K562 (cell line): ENCODE results near the gene BPNT1. TPM values are rescaled to one million over a fixed set of nuclear protein-coding genes. Genes with fewer than 3 reads are reported as not detected.

ENCODE experiments used
- BCL6 ChIP-seq: fragments of 250-450 bp; sonication (Bioruptor Pico); IDR thresholded peaks from 2 replicates; pipeline ENCODE4 v1.4.0; 2020
- CBFB ChIP-seq: sonication (generic); formaldehyde crosslinking; IDR thresholded peaks from 2 replicates; pipeline ENCODE4 v1.4.0; 2020; ENCODE audit warnings: mild to moderate bottlenecking, missing genetic modification reagents
- CXXC5 ChIP-seq: fragments of 250-450 bp; sonication (Bioruptor Pico); IDR thresholded peaks from 2 replicates; pipeline ENCODE4 v1.8.0; 2022; ENCODE audit warnings: inconsistent platforms, mild to moderate bottlenecking, moderate library complexity
- ETV6 ChIP-seq, 3 experiments: fragments of 150-350 bp in 1 of 3; sonication (generic) in 1 of 3; formaldehyde crosslinking in 1 of 3; IDR thresholded peaks; 2 replicates each; pipeline versions ENCODE4 v1.6.1 to v1.8.0; 2014 to 2022; ENCODE audit warnings: borderline replicate concordance in 2 of 3, low read depth in 2 of 3, antibody characterized with exemption in 1 of 3, low read length in 1 of 3, mild to moderate bottlenecking in 1 of 3, missing genetic modification reagents in 1 of 3
- HIVEP1 ChIP-seq: fragments of 250-450 bp; sonication (Bioruptor Pico); IDR thresholded peaks from 2 replicates; pipeline ENCODE4 v1.4.0; 2020; ENCODE audit warnings: mild to moderate bottlenecking
- HNRNPH1 ChIP-seq: fragments of 200-400 bp; formaldehyde crosslinking; optimal IDR thresholded peaks from 2 replicates; pipeline ENCODE3; 2017; ENCODE audit warnings: low read depth, mild to moderate bottlenecking, low read length, moderate library complexity
- MAFG ChIP-seq: fragments of 450-650 bp; conservative IDR thresholded peaks from 2 replicates; pipeline ENCODE4 v1.6.1; 2016; ENCODE audit warnings: missing genetic modification characterization, missing compliant biosample characterization
- MYC ChIP-seq, 2 experiments: fragments of 250-450 bp in 1 of 2; sonication (Bioruptor Pico) in 1 of 2; IDR thresholded peaks; 2 replicates each; pipeline versions ENCODE4 v1.5.1 to v1.6.1; 2012 to 2021; ENCODE audit warnings: low read depth in 2 of 2, borderline replicate concordance in 1 of 2, improper control_type of control experiment in 1 of 2, low read length in 1 of 2, mild to moderate bottlenecking in 1 of 2, moderate library complexity in 1 of 2
- NCOA2 ChIP-seq, 2 experiments: fragments of 450-650 bp; IDR thresholded peaks; 2 replicates each; pipeline ENCODE4 v1.6.1; 2018; ENCODE audit warnings: mild to moderate bottlenecking in 2 of 2, moderate library complexity in 1 of 2; ENCODE audit not compliant: partially characterized antibody in 2 of 2
- NRF1 ChIP-seq, 2 experiments: fragments of 450-650 bp; IDR thresholded peaks in 1 of 2; conservative IDR thresholded peaks in 1 of 2; 2 replicates each; pipeline ENCODE4 v1.6.1; 2014; ENCODE audit warnings: mild to moderate bottlenecking in 2 of 2
- POLR2AphosphoS2 ChIP-seq: IDR thresholded peaks from 2 replicates; pipeline ENCODE4 v1.6.1; 2012; ENCODE audit warnings: low read length, improper control_type of control experiment
- POLR3G ChIP-seq: IDR thresholded peaks from 2 replicates; pipeline ENCODE4 v1.6.1; 2011; ENCODE audit not compliant: insufficient read length, insufficient replicate concordance; ENCODE audit errors: extremely low read depth
- PTBP1 ChIP-seq: fragments of 200-400 bp; formaldehyde crosslinking; IDR thresholded peaks from 2 replicates; pipeline ENCODE4 v1.6.1; 2017; ENCODE audit warnings: low read depth, low read length
- SAP30 ChIP-seq: fragments of 200-600 bp; sonication (generic); IDR thresholded peaks from 2 replicates; pipeline ENCODE4 v1.6.1; 2012; ENCODE audit warnings: borderline replicate concordance, low read depth, mild to moderate bottlenecking, moderate library complexity, low read length, control low read depth, inconsistent platforms; ENCODE audit not compliant: insufficient read depth, poor library complexity, severe bottlenecking
- SIRT6 ChIP-seq: IDR thresholded peaks from one replicate; pipeline ENCODE4 v1.6.1; 2012; ENCODE audit warnings: low read depth, mild to moderate bottlenecking, control low read depth, inconsistent platforms, low read length, moderate library complexity
- SLC30A9 ChIP-seq: fragments of 250-450 bp; sonication (Bioruptor Pico); IDR thresholded peaks from 2 replicates; pipeline ENCODE4 v1.8.0; 2022; ENCODE audit warnings: mild to moderate bottlenecking, moderate library complexity
- ZFPM2 ChIP-seq: fragments of 250-450 bp; sonication (Bioruptor Pico); IDR thresholded peaks from 2 replicates; pipeline ENCODE4 v1.5.1; 2022; ENCODE audit warnings: mild to moderate bottlenecking
- ZNF232 ChIP-seq: sonication (generic); formaldehyde crosslinking; IDR thresholded peaks from 2 replicates; pipeline ENCODE4 v1.8.0; 2022; ENCODE audit warnings: mild to moderate bottlenecking, missing genetic modification reagents
- ZNF24 ChIP-seq: fragments of 450-650 bp; IDR thresholded peaks from 2 replicates; pipeline ENCODE4 v1.6.1; 2016
- polyA plus RNA-seq, 8 experiments: library from polyadenylated mRNA; depleted of rRNA in 4 of 8; stranded (reverse) in 5 of 8; unstranded in 3 of 8; fragments of >200 nt; fragmentation: Nextera tagmentation in 2 of 8; fragmentation: Illumina TruSeq in 1 of 8; extraction: Ambion mirVana in 2 of 8; extraction: Trizol in 1 of 8; gene quantifications; 2 replicates each; pipeline versions ENCODE4 v1.2.1 to v1.2.3, GENCODE V29; 2011 to 2014; ENCODE audit warnings: inconsistent platforms in 1 of 8, missing spikeins in 1 of 8
- total RNA-seq, 7 experiments: library from RNA; depleted of rRNA in 6 of 7; stranded (reverse); fragments of >200 nt in 6 of 7; fragmentation: Illumina TruSeq in 2 of 7; extraction: Trizol in 2 of 7; gene quantifications; 2 replicates each; pipeline versions ENCODE4 v1.2.1 to v1.2.3, GENCODE V29; 2011 to 2021; ENCODE audit warnings: low replicate concordance in 1 of 7
- TF ChIP-seq, protein P1 (sequence below): fragments of 450-650 bp; IDR thresholded peaks from 2 replicates; pipeline ENCODE4 v1.6.1; 2018; ENCODE audit warnings: mild to moderate bottlenecking, low read depth; ENCODE audit not compliant: partially characterized antibody
- TF ChIP-seq, protein P2 (sequence below): sonication (generic); formaldehyde crosslinking; IDR thresholded peaks from 2 replicates; pipeline ENCODE4 v1.8.0; 2022; ENCODE audit warnings: mild to moderate bottlenecking, missing genetic modification reagents

BPNT1 gene
- total and polyA plus RNA-seq, 9 of the 15 experiments (the other 6 are each of a cell fraction or from before 2014, with no cell fraction given) = 30.2 to 73.8 (median 40.5) TPM

DNA sequence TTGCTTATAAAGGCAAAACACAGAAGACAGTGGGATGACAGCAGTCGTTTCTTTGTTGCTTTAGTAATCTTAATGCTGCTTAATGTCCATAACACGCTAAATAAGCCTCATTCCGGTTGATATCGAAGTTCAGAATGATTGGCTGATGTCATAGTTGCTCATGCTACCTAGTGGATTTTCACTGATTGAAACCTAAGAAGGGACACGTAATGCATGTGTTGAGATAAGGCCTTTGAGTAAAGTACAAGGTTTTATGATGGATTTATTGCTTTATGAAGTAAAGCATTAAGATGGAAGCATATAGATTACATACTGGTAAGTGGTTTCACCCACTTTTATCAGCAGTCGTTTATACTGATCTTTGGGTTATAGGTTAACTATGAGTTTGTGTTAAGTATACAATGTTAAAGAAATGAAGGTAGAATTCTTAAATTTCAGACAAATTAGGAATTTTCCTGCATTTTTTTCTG, 29.5 kb upstream of the BPNT1 start (continued):
- no peak for TF ChIP-seq HIVEP1 (CRISPR knock-in tag)
- no peak for TF ChIP-seq POLR2AphosphoS2
- 0 out of 4 replicates have a peak, but pooled peaks of 1 of the 2 experiments have one; percentile 21 for TF ChIP-seq NRF1 (conservative IDR thresholded peaks at IDR 0.05 in 1 of 2, IDR thresholded peaks at IDR 0.05 in 1 of 2)
- no peak for TF ChIP-seq ZFPM2
- TF ChIP-seq CXXC5 (CRISPR knock-in tag) = peak; percentile 76
- TF ChIP-seq PTBP1 = no peak
- no peak for TF ChIP-seq BCL6 (CRISPR knock-in tag)
- no peak for TF ChIP-seq POLR3G
- TF ChIP-seq, protein P1, sequence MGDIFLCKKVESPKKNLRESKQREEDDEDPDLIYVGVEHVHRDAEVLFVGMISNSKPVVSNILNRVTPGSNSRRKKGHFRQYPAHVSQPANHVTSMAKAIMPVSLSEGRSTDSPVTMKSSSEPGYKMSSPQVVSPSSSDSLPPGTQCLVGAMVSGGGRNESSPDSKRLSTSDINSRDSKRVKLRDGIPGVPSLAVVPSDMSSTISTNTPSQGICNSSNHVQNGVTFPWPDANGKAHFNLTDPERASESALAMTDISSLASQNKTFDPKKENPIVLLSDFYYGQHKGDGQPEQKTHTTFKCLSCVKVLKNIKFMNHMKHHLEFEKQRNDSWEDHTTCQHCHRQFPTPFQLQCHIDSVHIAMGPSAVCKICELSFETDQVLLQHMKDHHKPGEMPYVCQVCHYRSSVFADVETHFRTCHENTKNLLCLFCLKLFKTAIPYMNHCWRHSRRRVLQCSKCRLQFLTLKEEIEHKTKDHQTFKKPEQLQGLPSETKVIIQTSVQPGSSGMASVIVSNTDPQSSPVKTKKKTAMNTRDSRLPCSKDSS = no peak
- no peak for TF ChIP-seq ZNF232 (CRISPR knock-in tag)
- no peak for TF ChIP-seq SIRT6
- peak; percentile 52; the same call in 1 of the 2 replicates for TF ChIP-seq MYC (IDR thresholded peaks at IDR 0.05; ENCODE audit: low read depth, low read length)
- TF ChIP-seq MYC (CRISPR knock-in tag; IDR thresholded peaks at IDR 0.05; ENCODE audit: borderline replicate concordance, low read depth) = no peak
- TF ChIP-seq ZNF24 = peak; percentile 68; the same call in 1 of the 2 replicates
- TF ChIP-seq, protein P2, sequence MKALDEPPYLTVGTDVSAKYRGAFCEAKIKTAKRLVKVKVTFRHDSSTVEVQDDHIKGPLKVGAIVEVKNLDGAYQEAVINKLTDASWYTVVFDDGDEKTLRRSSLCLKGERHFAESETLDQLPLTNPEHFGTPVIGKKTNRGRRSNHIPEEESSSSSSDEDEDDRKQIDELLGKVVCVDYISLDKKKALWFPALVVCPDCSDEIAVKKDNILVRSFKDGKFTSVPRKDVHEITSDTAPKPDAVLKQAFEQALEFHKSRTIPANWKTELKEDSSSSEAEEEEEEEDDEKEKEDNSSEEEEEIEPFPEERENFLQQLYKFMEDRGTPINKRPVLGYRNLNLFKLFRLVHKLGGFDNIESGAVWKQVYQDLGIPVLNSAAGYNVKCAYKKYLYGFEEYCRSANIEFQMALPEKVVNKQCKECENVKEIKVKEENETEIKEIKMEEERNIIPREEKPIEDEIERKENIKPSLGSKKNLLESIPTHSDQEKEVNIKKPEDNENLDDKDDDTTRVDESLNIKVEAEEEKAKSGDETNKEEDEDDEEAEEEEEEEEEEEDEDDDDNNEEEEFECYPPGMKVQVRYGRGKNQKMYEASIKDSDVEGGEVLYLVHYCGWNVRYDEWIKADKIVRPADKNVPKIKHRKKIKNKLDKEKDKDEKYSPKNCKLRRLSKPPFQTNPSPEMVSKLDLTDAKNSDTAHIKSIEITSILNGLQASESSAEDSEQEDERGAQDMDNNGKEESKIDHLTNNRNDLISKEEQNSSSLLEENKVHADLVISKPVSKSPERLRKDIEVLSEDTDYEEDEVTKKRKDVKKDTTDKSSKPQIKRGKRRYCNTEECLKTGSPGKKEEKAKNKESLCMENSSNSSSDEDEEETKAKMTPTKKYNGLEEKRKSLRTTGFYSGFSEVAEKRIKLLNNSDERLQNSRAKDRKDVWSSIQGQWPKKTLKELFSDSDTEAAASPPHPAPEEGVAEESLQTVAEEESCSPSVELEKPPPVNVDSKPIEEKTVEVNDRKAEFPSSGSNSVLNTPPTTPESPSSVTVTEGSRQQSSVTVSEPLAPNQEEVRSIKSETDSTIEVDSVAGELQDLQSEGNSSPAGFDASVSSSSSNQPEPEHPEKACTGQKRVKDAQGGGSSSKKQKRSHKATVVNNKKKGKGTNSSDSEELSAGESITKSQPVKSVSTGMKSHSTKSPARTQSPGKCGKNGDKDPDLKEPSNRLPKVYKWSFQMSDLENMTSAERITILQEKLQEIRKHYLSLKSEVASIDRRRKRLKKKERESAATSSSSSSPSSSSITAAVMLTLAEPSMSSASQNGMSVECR (CRISPR knock-in tag) = no peak
- no peak for TF ChIP-seq SAP30
- peak in 1 of 2 experiments; percentile 81 for TF ChIP-seq NCOA2 (IDR thresholded peaks at IDR 0.05; ENCODE audit: partially characterized antibody in 2 of 2)
- no peak for TF ChIP-seq HNRNPH1
- TF ChIP-seq ETV6 (IDR thresholded peaks at IDR 0.05; ENCODE audit: borderline replicate concordance in 1 of 2, low read depth in 2 of 2, low read length in 1 of 2) = no peak
- TF ChIP-seq ETV6 (CRISPR knock-in tag; IDR thresholded peaks at IDR 0.05; ENCODE audit: borderline replicate concordance) = no peak
- no peak for TF ChIP-seq SLC30A9 (CRISPR knock-in tag)
- no peak for TF ChIP-seq MAFG (tag)
- TF ChIP-seq CBFB = no peak
